Lung microvascular endothelial cell (primary cell): ENCODE results near the gene TOLLIP. TPM values are rescaled to one million over a fixed set of nuclear protein-coding genes. Genes with fewer than 3 reads are reported as not detected.
"Not testable (repeated sequence)": the region's sequence is repeated elsewhere in the genome, so short reads cannot be mapped to it uniquely, and the experiment has no call there.

ENCODE experiments used
- DNase-seq, 2 donors: peaks; one replicate each; pipeline versions ENCODE4 v3.0.0 to v3.0.0-alpha.2; 2010; ENCODE audit warnings: low read depth in 2 of 2
- total RNA-seq: library from RNA; depleted of rRNA; stranded (reverse); fragments of >200 nt; gene quantifications from 2 replicates; pipeline ENCODE4 v1.2.1, GENCODE V29; 2014

TOLLIP gene
- total RNA-seq, 1 donor from 2014 or later = 23.6 TPM

- DNase-seq = not testable (repeated sequence)
Observed at GRCh38 chr11:1266976-1267375, 42.5 kb downstream of the TOLLIP start.

DNA sequence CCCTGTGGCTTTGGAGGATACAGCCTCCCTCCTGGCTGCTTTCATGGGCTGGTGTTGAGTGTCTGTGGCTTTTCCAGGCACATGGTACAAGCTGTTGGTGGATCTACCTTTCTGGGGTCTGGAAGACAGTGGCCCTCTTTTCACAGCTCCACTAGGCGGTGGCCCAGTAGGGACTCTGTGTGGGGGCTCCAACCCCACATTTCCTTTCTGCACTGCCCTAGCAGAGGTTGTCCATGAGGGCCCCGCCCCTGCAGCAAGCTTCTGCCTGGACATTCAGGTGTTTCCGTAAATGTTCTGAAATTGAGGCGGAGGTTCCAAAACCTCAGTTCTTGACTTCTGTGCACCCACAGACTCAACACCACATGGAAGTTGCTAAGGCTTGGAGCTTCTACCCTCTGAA is 44.0 kb downstream of the TOLLIP start:
- DNase-seq = not testable (repeated sequence)

DNA sequence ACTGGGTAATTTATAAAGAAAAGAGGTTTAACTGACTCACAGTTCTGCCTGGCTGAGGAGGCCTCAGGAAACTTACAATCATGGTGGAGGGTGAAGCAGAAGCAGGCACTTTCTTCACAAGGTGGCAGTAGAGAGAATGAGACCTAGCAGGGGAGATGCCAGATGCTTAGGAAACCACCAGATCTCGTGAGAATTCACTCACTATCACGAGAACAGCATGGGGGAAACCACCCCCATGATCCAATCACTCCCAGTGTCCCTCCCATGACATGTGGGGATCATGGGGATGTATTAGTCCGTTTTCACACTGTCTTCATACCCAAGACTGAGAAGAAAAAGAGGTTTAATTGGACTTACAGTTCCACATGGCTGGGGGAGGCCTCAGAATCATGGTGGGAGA is 45.0 kb downstream of the TOLLIP start:
- DNase-seq = peak; percentile 73 to 82

DNA sequence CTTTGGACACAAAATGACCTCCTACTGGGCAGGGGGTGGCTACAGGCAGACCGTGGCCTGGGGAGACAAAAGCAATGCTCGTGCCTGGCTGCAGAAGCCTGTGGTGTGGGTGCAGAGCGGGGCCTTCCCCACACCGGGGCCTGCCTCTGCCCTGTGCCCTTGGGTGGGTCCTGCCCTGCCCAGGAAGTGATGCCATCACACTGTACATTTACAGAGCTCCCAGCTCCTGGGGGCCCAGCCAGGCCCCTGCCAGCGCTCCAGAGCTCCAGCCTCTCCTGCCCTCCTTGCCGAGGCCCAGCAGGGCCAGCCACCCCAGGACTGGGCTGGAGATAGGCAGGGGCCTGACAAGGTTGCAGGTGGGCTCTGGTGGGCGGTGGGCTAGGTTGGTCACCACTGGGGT is 46.4 kb downstream of the TOLLIP start:
- no peak for DNase-seq

GRCh38 chr11:1262172-1263006 is 47.0 kb downstream of the TOLLIP start:
- peak; percentile 87 to 95 for DNase-seq

DNA sequence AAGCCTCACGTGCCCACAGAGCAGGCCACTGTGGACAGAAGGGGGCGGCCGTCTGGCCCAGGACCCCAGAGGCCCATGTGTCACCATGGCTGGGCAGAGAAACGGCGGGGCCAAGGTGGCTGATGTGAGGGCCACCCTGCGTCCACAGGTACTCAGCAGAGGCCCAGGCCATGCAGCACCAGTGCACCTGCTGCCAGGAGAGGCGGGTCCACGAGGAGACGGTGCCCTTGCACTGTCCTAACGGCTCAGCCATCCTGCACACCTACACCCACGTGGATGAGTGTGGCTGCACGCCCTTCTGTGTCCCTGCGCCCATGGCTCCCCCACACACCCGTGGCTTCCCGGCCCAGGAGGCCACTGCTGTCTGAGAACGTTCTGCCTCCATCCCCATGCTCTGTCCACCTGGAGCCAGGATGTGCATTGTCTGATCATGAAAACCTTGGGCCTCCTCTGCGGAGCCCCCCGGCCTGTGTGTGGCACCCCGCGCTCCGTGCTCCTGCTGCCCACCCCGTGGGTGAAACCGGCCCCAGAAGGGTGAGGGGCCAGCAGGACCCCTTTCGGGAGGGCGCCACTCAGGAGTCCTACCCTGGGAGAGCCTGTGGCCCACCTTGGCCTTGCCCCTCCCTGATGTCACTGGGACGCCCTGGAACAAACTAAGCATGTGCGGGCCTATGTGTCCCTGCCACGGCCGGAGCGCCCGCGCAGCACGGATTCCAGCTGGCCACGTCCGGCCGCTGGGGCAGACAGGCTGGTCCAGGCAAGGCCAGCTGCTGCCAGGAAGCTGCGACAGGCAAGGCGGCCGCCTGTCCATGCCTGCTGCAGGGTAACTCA is 48.0 kb downstream of the TOLLIP start:
- no peak for DNase-seq

DNA sequence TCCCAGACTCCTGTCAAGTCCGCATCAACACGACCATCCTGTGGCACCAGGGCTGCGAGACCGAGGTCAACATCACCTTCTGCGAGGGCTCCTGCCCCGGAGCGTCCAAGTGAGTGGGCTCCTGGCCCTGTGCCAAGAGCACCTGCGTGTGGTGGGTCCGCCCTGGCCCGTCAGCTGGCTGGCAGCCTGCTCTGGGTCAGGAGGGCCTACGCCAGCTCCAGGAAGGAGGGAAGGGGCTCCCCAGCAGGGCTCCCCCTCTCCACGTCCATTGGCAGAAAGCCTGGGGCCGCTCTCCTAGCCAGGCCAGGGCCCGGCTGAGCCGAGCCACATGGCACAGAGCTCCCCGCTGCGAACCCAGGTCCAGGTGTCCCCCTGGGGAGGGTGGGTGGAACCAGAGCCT is 48.8 kb downstream of the TOLLIP start:
- DNase-seq = no peak

GRCh38 chr11:1260023-1260501 is 49.4 kb downstream of the TOLLIP start:
- DNase-seq = peak; percentile 20 to 46

DNA sequence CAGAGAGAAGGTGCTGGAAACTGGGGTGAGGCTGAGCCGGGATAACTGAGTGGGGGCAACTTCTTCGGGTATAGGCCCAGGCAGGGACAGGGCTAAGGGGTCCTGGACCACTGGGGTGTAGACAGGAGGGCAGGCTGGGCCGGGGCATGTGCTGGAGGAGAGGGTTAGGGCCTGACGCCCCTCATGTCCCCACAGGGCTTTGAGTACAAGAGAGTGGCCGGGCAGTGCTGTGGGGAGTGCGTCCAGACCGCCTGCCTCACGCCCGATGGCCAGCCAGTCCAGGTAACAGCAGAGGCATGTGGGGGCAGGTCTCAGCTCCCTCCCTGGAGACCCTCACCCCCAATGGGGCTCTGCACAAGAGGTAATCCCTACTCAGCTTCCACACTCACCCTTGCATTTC is 49.9 kb downstream of the TOLLIP start:
- DNase-seq = no peak

- no peak for DNase-seq
Observed at GRCh38 chr11:1259076-1259461, 50.4 kb downstream of the TOLLIP start.

- DNase-seq = no peak
Observed at GRCh38 chr11:1258401-1259075, 50.9 kb downstream of the TOLLIP start.

- DNase-seq = no peak
Observed at GRCh38 chr11:1257916-1258315, 51.5 kb downstream of the TOLLIP start.

- DNase-seq = no peak
Observed at GRCh38 chr11:1257366-1257765, 52.1 kb downstream of the TOLLIP start.

DNA sequence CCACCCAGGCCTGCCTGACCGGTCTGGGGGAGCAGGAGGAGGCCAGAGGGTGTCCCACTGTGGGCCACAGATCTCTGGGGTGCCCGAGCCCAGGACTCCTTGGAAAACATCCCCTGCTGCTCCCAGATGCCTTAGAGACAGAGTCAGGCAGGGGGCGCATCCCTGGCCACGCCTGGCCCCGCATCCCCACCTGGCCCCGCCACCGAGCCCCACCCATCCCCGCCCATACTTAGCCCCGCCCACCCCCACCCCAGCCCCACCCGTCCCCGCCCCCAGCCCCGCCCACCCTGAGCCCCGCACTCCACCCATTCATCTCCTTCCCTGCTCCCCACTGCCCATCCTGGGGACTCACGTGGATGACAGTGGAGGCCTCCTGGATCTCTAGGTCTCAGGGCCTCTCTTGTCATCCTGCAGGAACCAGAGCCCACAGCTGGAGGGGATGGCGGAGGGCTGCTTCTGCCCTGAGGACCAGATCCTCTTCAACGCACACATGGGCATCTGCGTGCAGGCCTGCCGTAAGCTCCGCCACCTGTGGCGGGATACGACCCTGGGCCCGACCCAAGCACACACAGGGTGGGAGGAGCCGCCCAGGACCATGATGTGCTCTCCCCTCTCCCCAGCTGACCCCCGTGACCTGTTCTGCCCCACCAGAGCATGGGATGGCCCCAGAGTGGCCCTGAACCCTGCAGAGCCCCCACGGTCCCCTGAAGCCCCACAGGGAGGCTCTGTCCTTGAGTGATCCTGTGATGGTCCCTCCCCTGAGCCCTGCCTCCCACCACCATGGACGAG is 53.0 kb downstream of the TOLLIP start:
- no peak for DNase-seq

- no peak for DNase-seq
Observed at GRCh38 chr11:1255151-1255550, 54.3 kb downstream of the TOLLIP start.

DNA sequence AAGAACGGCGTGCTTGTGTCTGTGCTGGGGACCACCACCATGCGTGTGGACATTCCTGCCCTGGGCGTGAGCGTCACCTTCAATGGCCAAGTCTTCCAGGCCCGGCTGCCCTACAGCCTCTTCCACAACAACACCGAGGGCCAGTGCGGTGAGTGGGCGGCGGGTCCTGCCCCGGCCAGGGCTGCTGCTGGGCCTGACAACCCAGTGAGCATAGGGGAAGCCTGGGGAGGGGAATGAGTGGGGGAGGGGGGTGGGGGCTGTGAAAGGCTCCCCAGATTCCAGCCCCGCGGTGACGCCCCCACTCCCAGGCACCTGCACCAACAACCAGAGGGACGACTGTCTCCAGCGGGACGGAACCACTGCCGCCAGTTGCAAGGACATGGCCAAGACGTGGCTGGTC is 54.7 kb downstream of the TOLLIP start:
- DNase-seq = no peak

- no peak for DNase-seq
Observed at GRCh38 chr11:1254086-1254648, 55.3 kb downstream of the TOLLIP start.

DNA sequence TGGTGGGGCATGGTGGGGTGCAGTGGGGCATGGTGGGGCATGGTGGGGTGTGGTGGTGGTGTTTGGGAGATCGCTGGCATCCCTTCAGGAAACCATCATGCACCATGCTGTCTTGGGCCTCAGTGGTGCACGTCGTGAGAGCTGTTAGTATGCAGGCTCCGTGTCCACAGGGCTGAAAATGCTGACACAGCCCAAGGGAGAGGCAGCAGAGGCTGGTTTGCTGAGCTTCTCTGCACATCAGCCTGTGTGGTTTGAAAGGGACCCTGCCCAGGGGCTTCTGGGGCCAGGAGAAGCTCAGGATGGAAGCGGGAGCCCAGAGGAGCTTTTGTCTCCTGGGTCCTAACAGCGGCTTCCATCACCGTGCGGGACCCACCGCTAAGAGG is 56.3 kb downstream of the TOLLIP start:
- DNase-seq = no peak

GRCh38 chr11:1252371-1253102 is 56.9 kb downstream of the TOLLIP start:
- no peak for DNase-seq

- no peak for DNase-seq
Observed at GRCh38 chr11:1251236-1251770, 58.1 kb downstream of the TOLLIP start.
